Large intestine (tissue), 3 donors: ENCODE results near the gene ACVR1. TPM values are rescaled to one million over a fixed set of nuclear protein-coding genes. Genes with fewer than 3 reads are reported as not detected.

Experiments
- DNase-seq, 2 donors: peaks; one replicate each; pipeline versions ENCODE4 v3.0.0 to v3.0.0-alpha.2; 2013
- H3K27ac ChIP-seq: one replicate; pipeline ENCODE4 v1.5.1; 2013; ENCODE audit warnings: low read length
- H3K27me3 ChIP-seq: 2 replicates; pipeline ENCODE4 v1.6.1; 2013; ENCODE audit warnings: low read length; ENCODE audit not compliant: control insufficient read depth, insufficient read depth
- H3K36me3 ChIP-seq: 2 replicates; pipeline ENCODE4 v1.6.1; 2013; ENCODE audit warnings: low read length; ENCODE audit not compliant: control insufficient read depth, insufficient read depth
- H3K4me1 ChIP-seq: one replicate; pipeline ENCODE4 v1.6.1; 2013; ENCODE audit warnings: low read length; ENCODE audit not compliant: control insufficient read depth, insufficient read depth
- H3K4me3 ChIP-seq: one replicate; pipeline ENCODE4 v1.5.1; 2013; ENCODE audit warnings: low read length
- H3K9me3 ChIP-seq: one replicate; pipeline ENCODE4 v1.6.1; 2013; ENCODE audit warnings: mild to moderate bottlenecking, low read depth, low read length, moderate library complexity; ENCODE audit not compliant: control insufficient read depth
- WGBS: methylation state at CpG from one replicate; pipeline ENCODE4 v1.1.5; 2013; ENCODE audit warnings: low lambda C conversion rate; ENCODE audit not compliant: insufficient coverage; 5-methylcytosine and 5-hydroxymethylcytosine counted together
- polyA plus RNA-seq: library from polyadenylated mRNA; unstranded; fragments of 120-200 nt; gene quantifications from one replicate; pipeline ENCODE4 v1.2.1, GENCODE V29; 2013

Gene ACVR1
- polyA plus RNA-seq, 1 donor: 20.9 TPM

DNA sequence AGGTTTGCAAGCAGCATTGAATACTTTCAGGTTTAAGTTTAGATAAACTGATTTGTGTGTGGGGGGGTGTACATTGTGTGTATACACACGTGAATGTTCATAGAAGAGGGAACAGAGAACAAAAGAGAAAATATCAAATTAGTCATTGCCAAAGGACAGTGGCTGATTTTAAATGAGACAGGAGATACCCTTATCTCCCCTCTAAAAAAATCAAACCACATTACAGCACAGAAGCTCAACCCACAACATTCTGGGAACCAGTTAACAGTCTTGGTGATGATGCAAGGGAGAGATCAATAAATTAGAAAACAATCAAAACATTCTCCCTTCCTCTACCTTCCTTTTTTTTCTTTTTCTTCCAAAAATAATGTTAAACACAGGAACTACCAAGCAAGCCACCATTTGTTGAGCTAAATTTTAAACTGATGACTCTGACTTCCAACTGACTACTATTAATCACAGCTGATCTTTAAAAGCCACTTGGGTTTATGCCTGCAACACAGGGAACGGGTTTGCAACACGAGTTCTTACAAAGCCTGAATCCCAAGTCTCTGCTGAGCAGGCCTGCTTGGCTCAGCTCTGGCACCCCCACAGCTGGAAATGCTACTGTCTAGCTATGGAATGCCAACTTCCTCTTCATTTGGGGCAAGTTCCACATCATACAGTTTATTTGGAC is 128.3 kb downstream of the ACVR1 start:
- Histone ChIP-seq H3K4me1 (no peaks in the 10 kb centered on the region), H3K36me3 (peaks cover 21% of the 10 kb centered on the region), H3K27me3 (no peaks in the 10 kb centered on the region), H3K27ac (no peak overlapping the region), H3K9me3 (no peaks in the 10 kb centered on the region), H3K4me3 (no peak overlapping the region)
- DNase-seq: no peak
- WGBS: 86% methylated on average over 1 of the region's 3 CpGs

DNA sequence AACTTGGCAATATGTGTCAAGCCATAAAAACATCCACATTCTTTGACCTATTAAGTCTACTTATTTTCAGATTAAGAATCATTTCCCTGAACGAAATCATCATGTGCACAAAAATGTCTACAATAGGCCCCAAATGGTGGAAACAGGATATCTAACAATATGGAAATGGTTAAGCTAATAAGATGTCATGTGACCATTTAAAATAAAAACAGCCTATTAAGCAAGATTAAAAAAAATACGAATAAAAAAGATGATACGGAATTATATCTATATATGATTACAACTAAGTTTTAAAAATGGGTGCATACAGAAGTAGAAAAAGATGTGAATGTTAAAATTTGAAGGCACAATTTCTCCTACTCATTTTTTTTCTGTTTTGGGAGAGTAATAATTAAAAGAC is 128.8 kb downstream of the ACVR1 start:
- Histone ChIP-seq H3K36me3 (peaks cover 21% of the 10 kb centered on the region), H3K27me3 (no peaks in the 10 kb centered on the region), H3K27ac (no peak overlapping the region), H3K4me3 (no peak overlapping the region), H3K4me1 (no peaks in the 10 kb centered on the region), H3K9me3 (no peaks in the 10 kb centered on the region)
- DNase-seq: no peak
- 83% methylated on average over 3 of the region's 3 CpGs for WGBS

DNA sequence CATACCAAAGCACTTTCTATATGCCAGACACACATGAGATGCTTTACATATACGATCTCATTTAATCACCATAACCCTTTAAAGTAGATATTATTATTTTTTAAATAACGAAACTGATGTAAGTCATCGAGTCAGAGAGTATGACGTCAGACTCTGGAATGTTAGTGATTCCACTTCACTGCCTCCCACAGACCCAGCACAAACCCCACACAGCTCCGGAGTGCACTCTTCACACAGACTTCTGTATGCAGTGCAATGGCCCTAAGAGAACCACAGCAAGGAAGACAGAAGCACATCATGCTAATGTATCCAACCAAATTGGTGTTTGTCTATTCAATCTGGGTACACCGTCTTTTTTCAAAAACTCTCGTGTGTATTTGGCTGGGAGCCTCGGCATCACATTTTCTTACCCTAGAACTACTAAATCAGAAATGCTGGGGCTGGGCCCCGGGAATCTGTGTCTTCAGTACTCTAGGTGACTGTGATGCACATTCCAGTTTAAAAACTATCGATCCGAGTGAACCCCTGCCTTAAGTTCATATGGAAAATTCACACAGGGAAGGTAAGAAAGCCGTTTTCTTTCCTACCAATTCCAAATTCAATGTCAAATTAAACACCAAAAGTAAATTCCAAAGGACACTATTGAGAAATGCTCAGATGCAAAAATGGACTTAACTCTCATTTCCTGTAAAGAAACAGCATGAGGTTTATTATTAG is 129.7 kb downstream of the ACVR1 start:
- no peak for DNase-seq
- Histone ChIP-seq H3K4me1 (no peaks in the 10 kb centered on the region), H3K27me3 (no peaks in the 10 kb centered on the region), H3K36me3 (peaks cover 20% of the 10 kb centered on the region), H3K9me3 (no peaks in the 10 kb centered on the region), H3K27ac (no peak overlapping the region), H3K4me3 (no peak overlapping the region)
- no CpG with 5 or more reads among the region's 12 CpGs for WGBS

DNA sequence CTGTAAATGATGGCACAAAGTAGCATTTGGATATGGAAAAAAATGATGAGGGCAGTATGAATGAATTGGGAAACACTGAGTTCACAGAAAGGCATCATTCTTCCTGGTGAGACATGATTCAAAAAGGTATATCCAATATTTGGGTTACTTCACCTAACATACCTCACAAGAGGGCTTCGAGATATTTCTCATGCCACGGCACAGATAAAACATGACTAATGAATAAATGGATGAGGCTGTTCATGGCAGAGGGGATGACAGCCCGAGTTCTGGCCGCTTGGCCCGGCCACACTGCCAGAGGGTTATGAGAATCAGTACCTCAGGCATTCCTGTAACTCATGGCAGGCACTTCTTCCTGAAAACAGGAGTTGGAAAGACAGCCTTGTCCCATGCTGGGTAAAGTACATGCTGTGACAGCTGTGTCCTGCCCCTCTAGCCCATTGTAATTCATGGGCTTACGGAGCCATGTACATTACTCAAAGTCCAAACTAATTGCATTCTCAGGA is 131.5 kb downstream of the ACVR1 start:
- WGBS: no CpG with 5 or more reads among the region's 6 CpGs

DNA sequence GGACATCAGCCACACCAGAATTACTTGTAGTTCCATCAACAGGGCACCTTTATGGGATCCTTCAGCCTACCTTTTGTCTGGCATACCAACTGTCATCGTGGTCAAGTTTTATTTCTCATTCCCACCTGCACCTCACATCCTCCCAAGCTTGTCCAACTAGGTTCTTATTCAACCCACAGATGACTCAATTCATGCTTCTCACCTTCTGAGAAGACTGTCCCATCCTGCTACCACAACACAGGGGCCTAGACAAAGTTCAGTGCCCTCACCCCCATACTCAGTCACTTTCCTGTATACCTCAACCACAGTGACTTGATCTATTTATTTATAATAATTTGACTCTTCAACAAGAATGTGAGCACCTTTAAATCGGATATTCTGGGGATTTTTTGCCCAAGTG is 133.1 kb downstream of the ACVR1 start:
- DNase-seq: no peak
- H3K27me3 ChIP-seq: no peaks in the 10 kb centered on the region
- no peak overlapping the region for H3K27ac ChIP-seq
- no peaks in the 10 kb centered on the region for H3K9me3 ChIP-seq
- H3K36me3 ChIP-seq: peaks cover 6% of the 10 kb centered on the region
- no peak overlapping the region for H3K4me3 ChIP-seq
- 100% methylated on average over 1 of the region's 2 CpGs for WGBS
- H3K4me1 ChIP-seq: peaks cover 8% of the 10 kb centered on the region

More for the DNA sequence above, 131.5 kb downstream of the ACVR1 start:
- Histone ChIP-seq H3K4me1 (no peaks in the 10 kb centered on the region), H3K9me3 (no peaks in the 10 kb centered on the region), H3K27me3 (no peaks in the 10 kb centered on the region), H3K27ac (no peak overlapping the region), H3K4me3 (no peak overlapping the region), H3K36me3 (peaks cover 6% of the 10 kb centered on the region)
- DNase-seq: no peak

DNA sequence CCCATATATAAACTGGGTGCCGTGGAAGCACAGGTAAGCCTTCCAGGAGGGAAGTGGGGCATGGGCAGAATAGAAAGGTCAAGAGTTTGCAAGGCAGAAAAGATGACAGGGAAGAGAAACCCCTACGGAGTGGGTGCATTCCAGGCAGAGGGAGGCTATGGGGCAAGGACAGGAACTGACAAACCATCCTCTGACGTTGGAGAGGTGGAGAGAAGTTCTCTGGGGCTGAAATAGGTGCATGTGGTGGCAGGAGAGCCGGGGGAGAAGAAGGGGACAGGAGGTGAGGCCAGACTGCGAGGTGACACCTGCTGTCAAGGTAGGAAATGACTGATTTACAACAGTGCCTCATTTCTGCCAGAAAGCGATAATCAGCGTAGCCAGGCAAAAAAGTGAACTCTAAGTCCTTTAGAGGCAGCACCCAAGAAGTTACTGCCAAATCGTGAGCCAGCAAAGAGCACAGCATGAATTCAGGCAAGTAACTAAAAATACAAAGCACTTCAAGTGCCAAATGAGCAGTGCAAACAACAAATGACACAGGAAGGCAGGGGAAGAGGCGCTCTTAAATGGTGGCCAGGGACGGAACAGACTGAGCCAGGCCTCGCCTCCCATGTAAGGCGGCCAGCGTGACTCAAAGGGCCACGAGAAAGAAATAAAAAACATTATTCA is 134.2 kb downstream of the ACVR1 start:
- peaks cover 6% of the 10 kb centered on the region for H3K36me3 ChIP-seq
- H3K4me1 ChIP-seq: peaks cover 16% of the 10 kb centered on the region
- H3K9me3 ChIP-seq: no peaks in the 10 kb centered on the region
- WGBS: no CpG with 5 or more reads among the region's 14 CpGs
- no peak overlapping the region for H3K4me3 ChIP-seq
- no peaks in the 10 kb centered on the region for H3K27me3 ChIP-seq
- DNase-seq: peak in 1 of 2 donors; percentile 16
- H3K27ac ChIP-seq: no peak overlapping the region

DNA sequence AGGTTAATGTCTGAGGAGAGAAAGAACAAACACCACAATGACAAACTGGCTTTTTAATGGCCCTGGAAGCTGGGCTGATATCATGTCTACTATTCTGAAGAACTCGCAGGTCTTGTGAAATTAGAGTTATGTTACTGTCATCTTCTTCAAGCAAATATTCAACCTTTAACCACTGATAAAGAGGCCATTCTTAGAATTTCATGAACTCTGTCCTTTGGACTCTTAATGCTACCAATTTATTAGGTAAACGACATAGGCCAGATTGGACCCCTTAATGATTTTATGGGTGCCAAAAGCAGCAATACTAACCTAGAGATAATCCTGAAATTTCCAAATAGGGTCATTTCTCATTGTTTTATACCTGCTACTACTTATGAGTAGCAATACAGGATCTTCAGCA is 138.5 kb downstream of the ACVR1 start:
- peak; percentile 54 to 90 for DNase-seq
- no peaks in the 10 kb centered on the region for H3K9me3 ChIP-seq
- H3K4me3 ChIP-seq: no peak overlapping the region
- WGBS: 20% methylated on average over 1 of the region's 2 CpGs
- peaks cover 18% of the 10 kb centered on the region for H3K4me1 ChIP-seq
- no peaks in the 10 kb centered on the region for H3K27me3 ChIP-seq
- H3K27ac ChIP-seq: peak overlapping the region; percentile 86
- H3K36me3 ChIP-seq: peaks cover 21% of the 10 kb centered on the region

DNA sequence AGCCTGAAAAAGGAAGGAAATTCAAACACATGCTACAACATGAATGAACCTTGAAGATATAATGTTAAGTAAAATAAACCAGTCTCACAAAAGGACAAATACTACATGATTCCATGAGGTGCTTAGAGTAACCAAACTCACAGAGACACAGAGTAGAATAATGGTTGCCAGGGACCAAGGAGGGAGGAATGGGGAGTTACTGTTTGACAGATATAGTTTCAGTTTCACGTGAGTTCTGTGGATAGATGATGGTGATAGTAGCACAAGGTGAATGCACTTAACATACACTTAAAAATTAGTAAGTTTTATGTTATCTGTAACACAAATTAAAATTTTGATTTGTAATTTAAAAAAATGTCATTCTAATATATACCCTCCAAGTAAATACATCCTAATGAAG is 140.6 kb downstream of the ACVR1 start:
- Histone ChIP-seq H3K9me3 (no peaks in the 10 kb centered on the region), H3K27me3 (no peaks in the 10 kb centered on the region), H3K27ac (no peak overlapping the region), H3K36me3 (peaks cover 23% of the 10 kb centered on the region), H3K4me3 (no peak overlapping the region), H3K4me1 (peaks cover 18% of the 10 kb centered on the region)
- WGBS: 50% methylated on average over 1 of the region's 1 CpG
- no peak for DNase-seq

DNA sequence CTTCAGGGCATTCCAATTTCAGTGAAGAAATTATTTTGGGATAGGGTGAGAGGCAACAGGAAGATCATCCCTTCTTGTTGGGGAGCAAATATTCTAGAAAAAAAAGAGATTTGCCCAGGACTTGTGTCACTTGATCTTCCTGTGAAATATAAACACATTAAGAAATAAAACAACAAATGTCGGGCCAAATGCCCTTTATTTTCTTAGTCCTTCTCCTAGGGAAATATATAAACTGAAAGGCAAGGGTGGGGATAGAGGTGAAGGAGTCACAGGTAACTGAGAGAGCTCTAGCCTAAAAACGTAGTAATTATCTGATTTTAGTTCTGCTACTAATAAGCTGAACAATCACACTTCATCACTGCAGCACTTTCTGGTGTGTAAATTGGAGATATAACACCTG is 142.9 kb downstream of the ACVR1 start:
- Histone ChIP-seq H3K27ac (no peak overlapping the region), H3K4me3 (no peak overlapping the region), H3K27me3 (no peaks in the 10 kb centered on the region), H3K36me3 (peaks cover 22% of the 10 kb centered on the region), H3K4me1 (peaks cover 13% of the 10 kb centered on the region), H3K9me3 (peaks cover 3% of the 10 kb centered on the region)
- 100% methylated on average over 1 of the region's 2 CpGs for WGBS
- DNase-seq: no peak

DNA sequence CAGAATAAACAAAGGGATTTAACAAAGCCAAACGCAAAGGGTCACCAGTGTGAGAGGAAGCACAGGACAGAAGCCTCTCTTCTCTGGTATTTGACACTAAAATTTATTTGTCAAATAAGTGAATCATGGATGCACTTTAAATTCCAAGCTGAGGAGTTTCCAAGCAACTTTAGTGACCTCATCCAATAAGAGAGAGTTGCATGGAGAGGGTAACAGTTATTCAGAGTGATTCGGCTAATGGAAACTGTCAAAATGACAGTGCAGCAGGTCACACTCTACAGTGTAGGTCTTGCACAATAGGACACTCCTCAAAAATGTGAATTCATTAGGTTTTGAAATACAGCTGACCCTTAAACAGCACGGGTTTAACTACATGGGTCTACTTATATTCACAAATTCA is 143.5 kb downstream of the ACVR1 start:
- H3K27ac ChIP-seq: no peak overlapping the region
- DNase-seq: no peak
- H3K36me3 ChIP-seq: peaks cover 21% of the 10 kb centered on the region
- 76% methylated on average over 2 of the region's 3 CpGs for WGBS
- no peaks in the 10 kb centered on the region for H3K27me3 ChIP-seq
- H3K9me3 ChIP-seq: peaks cover 3% of the 10 kb centered on the region
- peaks cover 7% of the 10 kb centered on the region for H3K4me1 ChIP-seq
- no peak overlapping the region for H3K4me3 ChIP-seq
